H1 (cell line): ENCODE data around the gene TCF7L1. TPM values are rescaled to one million over a fixed set of nuclear protein-coding genes. Genes with fewer than 3 reads are reported as not detected.

ENCODE experiments used
- CTCF ChIA-PET: fragments of 300-600 bp; sonication (Branson Sonifier 250); formaldehyde crosslinking; loops from one replicate; lab custom pipeline; 2021; ENCODE audit not compliant: partially characterized antibody; lab: Charles Lee
- POLR2A ChIA-PET: fragments of 300-600 bp; sonication (Branson Sonifier 250); formaldehyde crosslinking; loops from one replicate; lab custom pipeline; 2021; ENCODE audit warnings: inconsistent platforms; ENCODE audit not compliant: partially characterized antibody; lab: Charles Lee
- DNase-seq, 2 experiments: peaks; one replicate each; pipeline versions ENCODE4 v3.0.0 to v3.0.0-alpha.2; 2010 to 2022; ENCODE audit warnings: low spot score in 2 of 2, low read depth in 1 of 2, mixed read lengths in 1 of 2
- FAIRE-seq: peaks from 2 replicates; lab custom pipeline; 2011; peaks lifted over from hg19 to GRCh38; lab: Jason Lieb, UNC
- H2AFZ ChIP-seq: 2 replicates; pipeline ENCODE4 v1.8.1; 2012; ENCODE audit warnings: low read length, inconsistent platforms
- H2AK5ac ChIP-seq: 2 replicates; pipeline ENCODE4 v1.6.1; 2013; ENCODE audit warnings: low read depth, low read length
- H2BK120ac ChIP-seq: replicated peaks from 2 replicates; pipeline ENCODE3; 2013; ENCODE audit warnings: low read depth, low read length, inconsistent platforms
- H2BK12ac ChIP-seq: 2 replicates; pipeline ENCODE4 v1.6.1; 2013; ENCODE audit warnings: low read depth, low read length
- H2BK15ac ChIP-seq: 2 replicates; pipeline ENCODE4 v1.6.1; 2013; ENCODE audit warnings: low read length
- H2BK20ac ChIP-seq: 2 replicates; pipeline ENCODE4 v1.6.1; 2013; ENCODE audit warnings: low read length
- H2BK5ac ChIP-seq: 2 replicates; pipeline ENCODE4 v1.6.1; 2013; ENCODE audit warnings: low read depth, low read length
- H3K14ac ChIP-seq: 2 replicates; pipeline ENCODE4 v1.6.1; 2013; ENCODE audit warnings: inconsistent platforms; ENCODE audit not compliant: insufficient read length
- H3K18ac ChIP-seq: 2 replicates; pipeline ENCODE4 v1.6.1; 2013; ENCODE audit warnings: low read length; ENCODE audit errors: extremely low read depth
- H3K23ac ChIP-seq: 2 replicates; pipeline ENCODE4 v1.6.1; 2013; ENCODE audit warnings: inconsistent platforms; ENCODE audit not compliant: insufficient read length
- H3K23me2 ChIP-seq: 2 replicates; pipeline ENCODE4 v1.6.1; 2013; ENCODE audit warnings: low read depth, low read length
- H3K27ac ChIP-seq: 2 replicates; pipeline ENCODE4 v1.6.1; 2011; ENCODE audit warnings: low read depth, low read length, inconsistent platforms
- H3K27me3 ChIP-seq, 4 experiments: replicated peaks in 1 of 4; 1 replicate in 1 of 4; 2 replicates in 3 of 4; pipeline versions ENCODE4 v1.6.1 to v1.8.1; 2011 to 2013; ENCODE audit warnings: low read length in 3 of 4, mild to moderate bottlenecking in 3 of 4, inconsistent platforms in 2 of 4, mixed read lengths in 2 of 4, moderate library complexity in 1 of 4; ENCODE audit not compliant: control insufficient read depth in 3 of 4, insufficient read depth in 3 of 4; ENCODE audit errors: extremely low read depth in 1 of 4
- H3K36me3 ChIP-seq, 4 experiments: 2 replicates each; pipeline versions ENCODE4 v1.6.1 to v1.8.1; 2011 to 2013; ENCODE audit warnings: mild to moderate bottlenecking in 4 of 4, low read length in 3 of 4, moderate library complexity in 2 of 4, control low read depth in 1 of 4, inconsistent platforms in 1 of 4; ENCODE audit not compliant: insufficient read depth in 4 of 4, control insufficient read depth in 2 of 4
- H3K4ac ChIP-seq: replicated peaks from 2 replicates; pipeline ENCODE3; 2013; ENCODE audit warnings: low read length, low read depth, mixed read lengths, inconsistent platforms; ENCODE audit not compliant: insufficient read length
- H3K4me1 ChIP-seq, 4 experiments: replicated peaks in 1 of 4; 1 replicate in 1 of 4; 2 replicates in 3 of 4; pipeline versions ENCODE4 v1.6.1 to v1.8.1; 2011 to 2013; ENCODE audit warnings: low read length in 3 of 4, inconsistent platforms in 2 of 4, mixed read lengths in 1 of 4; ENCODE audit not compliant: insufficient read depth in 4 of 4, control insufficient read depth in 3 of 4
- H3K4me2 ChIP-seq, 2 experiments: 2 replicates each; pipeline versions ENCODE4 v1.6.1 to v1.8.1; 2011 to 2013; ENCODE audit warnings: low read depth in 2 of 2, low read length in 2 of 2, control low read depth in 1 of 2, inconsistent platforms in 1 of 2, mild to moderate bottlenecking in 1 of 2; ENCODE audit not compliant: insufficient read depth in 1 of 2
- H3K4me3 ChIP-seq, 4 experiments: fragments of 200-600, 300-600 bp in 1 of 4; sonication (generic), shearing (Covaris generic), sonication (Bioruptor Twin) in 1 of 4; 2 replicates each; pipeline versions ENCODE4 v1.5.1 to v1.8.1; 2011 to 2016; ENCODE audit warnings: low read length in 4 of 4, low read depth in 3 of 4, control low read depth in 2 of 4, inconsistent platforms in 2 of 4, mild to moderate bottlenecking in 2 of 4, mixed read lengths in 1 of 4, moderate library complexity in 1 of 4; ENCODE audit not compliant: insufficient read depth in 2 of 4; ENCODE audit errors: extremely low read depth in 1 of 4
- H3K56ac ChIP-seq: replicated peaks from 2 replicates; pipeline ENCODE3; 2013; ENCODE audit warnings: low read depth, mild to moderate bottlenecking, mixed read lengths, low read length, inconsistent platforms; ENCODE audit not compliant: insufficient read length
- H3K79me1 ChIP-seq: 2 replicates; pipeline ENCODE4 v1.6.1; 2013; ENCODE audit warnings: low read depth, low read length, control low read depth
- H3K79me2 ChIP-seq, 2 experiments: 2 replicates each; pipeline versions ENCODE4 v1.6.1 to v1.8.1; 2012 to 2013; ENCODE audit warnings: low read length in 2 of 2, mild to moderate bottlenecking in 2 of 2, inconsistent platforms in 1 of 2; ENCODE audit not compliant: insufficient read depth in 2 of 2, control insufficient read depth in 1 of 2
- H3K9ac ChIP-seq, 4 experiments: replicated peaks in 1 of 4; 1 replicate in 1 of 4; 2 replicates in 3 of 4; pipeline versions ENCODE4 v1.6.1 to v1.8.1; 2011 to 2013; ENCODE audit warnings: low read depth in 3 of 4, low read length in 3 of 4, control low read depth in 2 of 4, mild to moderate bottlenecking in 2 of 4, moderate library complexity in 2 of 4, inconsistent platforms in 1 of 4; ENCODE audit errors: extremely low read depth in 1 of 4
- H3K9me3 ChIP-seq, 2 experiments: 2 replicates each; pipeline versions ENCODE4 v1.6.1 to v1.8.1; 2012 to 2013; ENCODE audit warnings: mild to moderate bottlenecking in 2 of 2, moderate library complexity in 2 of 2, control low read depth in 1 of 2, inconsistent platforms in 1 of 2, low read depth in 1 of 2, low read length in 1 of 2, mixed read lengths in 1 of 2; ENCODE audit not compliant: insufficient read depth in 2 of 2
- H4K20me1 ChIP-seq, 2 experiments: replicated peaks in 1 of 2; 2 replicates each; pipeline versions ENCODE3 to v1.8.1; 2011 to 2013; ENCODE audit warnings: inconsistent platforms in 2 of 2, low read length in 2 of 2, mild to moderate bottlenecking in 1 of 2; ENCODE audit not compliant: insufficient read depth in 2 of 2, control insufficient read depth in 1 of 2
- H4K5ac ChIP-seq: 2 replicates; pipeline ENCODE4 v1.6.1; 2013; ENCODE audit warnings: low read length, low read depth, mixed read lengths, inconsistent platforms; ENCODE audit not compliant: insufficient read length
- H4K8ac ChIP-seq: 2 replicates; pipeline ENCODE4 v1.8.0; 2013; ENCODE audit warnings: mild to moderate bottlenecking, moderate library complexity, low read length, inconsistent platforms; ENCODE audit not compliant: insufficient read depth; ENCODE audit errors: extremely low read depth
- H4K91ac ChIP-seq: replicated peaks from 2 replicates; pipeline ENCODE3; 2013; ENCODE audit warnings: low read length, mixed read lengths, inconsistent platforms; ENCODE audit not compliant: insufficient read length
- BACH1 ChIP-seq: IDR thresholded peaks from 2 replicates; pipeline ENCODE4 v1.6.1; 2012; ENCODE audit warnings: low read length, improper control_type of control experiment
- CEBPB ChIP-seq: IDR thresholded peaks from 2 replicates; pipeline ENCODE4 v1.6.1; 2012; ENCODE audit warnings: low read depth, low read length
- CREB1 ChIP-seq: IDR thresholded peaks from 2 replicates; pipeline ENCODE4 v1.6.1; 2012; ENCODE audit warnings: inconsistent platforms
- EGR1 ChIP-seq: IDR thresholded peaks from 2 replicates; pipeline ENCODE4 v1.6.1; 2011; ENCODE audit warnings: low read depth, low read length, borderline replicate concordance
- KDM4A ChIP-seq: IDR thresholded peaks from one replicate; pipeline ENCODE4 v1.7.1; 2012; ENCODE audit warnings: low read depth, mild to moderate bottlenecking, moderate library complexity, low read length, inconsistent platforms; ENCODE audit not compliant: severe bottlenecking
- MAFK ChIP-seq: IDR thresholded peaks from 2 replicates; pipeline ENCODE4 v1.6.1; 2012; ENCODE audit warnings: low read depth, mild to moderate bottlenecking, improper control_type of control experiment, low read length
- POU5F1 ChIP-seq: IDR thresholded peaks from 2 replicates; pipeline ENCODE4 v1.6.1; 2011; ENCODE audit warnings: low read depth, mild to moderate bottlenecking, low read length, moderate library complexity
- SP1 ChIP-seq: IDR thresholded peaks from 2 replicates; pipeline ENCODE4 v1.6.1; 2011; ENCODE audit warnings: low read depth, low read length
- SUZ12 ChIP-seq: fragments of 200-600 bp; sonication (generic); IDR thresholded peaks from 2 replicates; pipeline ENCODE4 v1.6.1; 2012; ENCODE audit warnings: mild to moderate bottlenecking, inconsistent platforms, low read length, moderate library complexity, mixed read lengths
- WGBS, 2 experiments: shearing (Covaris generic) in 1 of 2; methylation state at CpG; one replicate each; pipeline versions ENCODE4 v1.1.6 to v1.1.7; 2013 to 2015; ENCODE audit warnings: low lambda C conversion rate in 2 of 2, mixed read lengths in 2 of 2, inconsistent platforms in 1 of 2, low coverage in 1 of 2, missing lambda C conversion rate in 1 of 2; ENCODE audit not compliant: insufficient replicate concordance in 2 of 2, insufficient coverage in 1 of 2, insufficient read length in 1 of 2; ENCODE audit errors: extremely low coverage in 1 of 2, missing lambda C conversion rate in 1 of 2; 5-methylcytosine and 5-hydroxymethylcytosine counted together
- polyA plus RNA-seq, 7 experiments: library from polyadenylated mRNA; depleted of rRNA in 3 of 7; stranded (reverse) in 5 of 7; unstranded in 2 of 7; fragments of >200 nt in 5 of 7; fragments of 200-250 nt in 2 of 7; gene quantifications; 1 replicate in 5 of 7; 2 replicates in 1 of 7; 4 replicates in 1 of 7; pipeline versions ENCODE4 v1.2.1 to v1.2.3, GENCODE V29; 2011 to 2013; ENCODE audit warnings: missing spikeins in 2 of 7, mixed read lengths in 2 of 7
- total RNA-seq: library from RNA; stranded (reverse); fragmentation: NEBNext Ultra II Directional; extraction: Animal tissue kit (Norgen Biotek cat#: 25700); gene quantifications from 2 replicates; pipeline ENCODE4 v1.2.1, GENCODE V29; 2021
- TF ChIP-seq, protein P1 (sequence below), 3 experiments: IDR thresholded peaks; 1 replicate in 2 of 3; 2 replicates in 1 of 3; pipeline versions ENCODE4 v1.5.1 to v1.6.1; 2011; ENCODE audit warnings: low read length in 3 of 3, mild to moderate bottlenecking in 3 of 3, inconsistent platforms in 2 of 3, low read depth in 1 of 3, moderate library complexity in 1 of 3; ENCODE audit not compliant: insufficient read depth in 1 of 3; ENCODE audit errors: control extremely low read depth in 1 of 3
- TF ChIP-seq, protein P2 (sequence below): IDR thresholded peaks from 2 replicates; pipeline ENCODE4 v1.6.1; 2012; ENCODE audit warnings: inconsistent platforms

TCF7L1 gene
- total and polyA plus RNA-seq, 2 of the 8 experiments (the other 6 are each of a cell fraction or from before 2014, with no cell fraction given): 27.5 to 108 TPM

DNA sequence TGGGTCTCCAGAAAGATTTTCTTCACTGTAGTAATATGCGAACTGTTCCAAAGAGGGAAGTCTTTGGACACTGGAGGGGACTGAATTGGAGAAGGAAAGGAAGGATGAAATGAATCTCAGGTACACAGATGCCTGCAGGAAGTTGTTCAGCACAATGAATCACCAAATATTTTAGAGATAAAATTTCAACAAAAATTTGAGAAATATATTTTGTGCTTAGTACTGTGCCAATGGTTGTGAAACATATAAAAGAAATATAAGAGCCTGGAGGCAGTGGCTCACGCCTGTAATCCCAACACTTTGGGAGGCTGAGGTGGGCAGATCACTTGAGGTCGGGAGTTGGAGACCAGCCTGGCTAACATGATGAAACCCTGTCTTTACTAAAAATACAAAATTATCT is 224.5 kb downstream of the TCF7L1 start:
- Histone ChIP-seq H2BK12ac (no peak overlapping the region), H3K27me3 (no peaks in the 10 kb centered on the region), H3K36me3 (peaks cover 0 to 2% (median 0%) of the 10 kb centered on the region in 4 experiments; a peak in 1 of 8 replicates), H4K91ac (no peak overlapping the region), H3K14ac (no peak overlapping the region), H2BK20ac (no peak overlapping the region), H3K4ac (no peak overlapping the region), H3K9ac (no peak overlapping the region), H3K18ac (no peak overlapping the region), H3K79me1 (no peaks in the 10 kb centered on the region), H2AK5ac (no peak overlapping the region), H3K4me2 (no peak overlapping the region), H3K56ac (no peak overlapping the region), H3K23ac (no peak overlapping the region), H4K5ac (no peak overlapping the region), H3K79me2 (no peaks in the 10 kb centered on the region), H3K9me3 (no peaks in the 10 kb centered on the region), H2BK5ac (no peak overlapping the region), H3K23me2 (peaks cover 8% of the 10 kb centered on the region), H2AFZ (no peak overlapping the region), H2BK120ac (no peak overlapping the region), H2BK15ac (no peak overlapping the region), H3K27ac (no peak overlapping the region), H3K4me3 (no peak overlapping the region), H4K20me1 (no peaks in the 10 kb centered on the region), H3K4me1 (peaks cover 0 to 3% (median 1%) of the 10 kb centered on the region in 4 experiments; a peak in 2 of 7 replicates), H4K8ac (no peak overlapping the region)
- ChIA-PET CTCF (interaction anchor here (1.6 to 2.9 kb wide), 3 partner anchors 9 to 57 kb away, joined by 4 to 9 read pairs (median 8); no protein-coding TSS in a partner anchor), POLR2A (interaction anchor here (0.6 to 1.8 kb wide), 3 partner anchors 8 to 188 kb away, joined by 4 to 9 read pairs (median 4); no protein-coding TSS in a partner anchor)
- TF ChIP-seq, protein P1, sequence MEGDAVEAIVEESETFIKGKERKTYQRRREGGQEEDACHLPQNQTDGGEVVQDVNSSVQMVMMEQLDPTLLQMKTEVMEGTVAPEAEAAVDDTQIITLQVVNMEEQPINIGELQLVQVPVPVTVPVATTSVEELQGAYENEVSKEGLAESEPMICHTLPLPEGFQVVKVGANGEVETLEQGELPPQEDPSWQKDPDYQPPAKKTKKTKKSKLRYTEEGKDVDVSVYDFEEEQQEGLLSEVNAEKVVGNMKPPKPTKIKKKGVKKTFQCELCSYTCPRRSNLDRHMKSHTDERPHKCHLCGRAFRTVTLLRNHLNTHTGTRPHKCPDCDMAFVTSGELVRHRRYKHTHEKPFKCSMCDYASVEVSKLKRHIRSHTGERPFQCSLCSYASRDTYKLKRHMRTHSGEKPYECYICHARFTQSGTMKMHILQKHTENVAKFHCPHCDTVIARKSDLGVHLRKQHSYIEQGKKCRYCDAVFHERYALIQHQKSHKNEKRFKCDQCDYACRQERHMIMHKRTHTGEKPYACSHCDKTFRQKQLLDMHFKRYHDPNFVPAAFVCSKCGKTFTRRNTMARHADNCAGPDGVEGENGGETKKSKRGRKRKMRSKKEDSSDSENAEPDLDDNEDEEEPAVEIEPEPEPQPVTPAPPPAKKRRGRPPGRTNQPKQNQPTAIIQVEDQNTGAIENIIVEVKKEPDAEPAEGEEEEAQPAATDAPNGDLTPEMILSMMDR (IDR thresholded peaks at IDR 0.05; ENCODE audit: control extremely low read depth in 1 of 3, insufficient read depth in 1 of 3, low read depth in 1 of 3, low read length in 3 of 3): no peak
- TF ChIP-seq POU5F1 (no peak), KDM4A (no peak), CREB1 (no peak), BACH1 (no peak), SUZ12 (no peak), SP1 (no peak), MAFK (no peak), CEBPB (no peak), EGR1 (no peak)
- TF ChIP-seq, protein P2, sequence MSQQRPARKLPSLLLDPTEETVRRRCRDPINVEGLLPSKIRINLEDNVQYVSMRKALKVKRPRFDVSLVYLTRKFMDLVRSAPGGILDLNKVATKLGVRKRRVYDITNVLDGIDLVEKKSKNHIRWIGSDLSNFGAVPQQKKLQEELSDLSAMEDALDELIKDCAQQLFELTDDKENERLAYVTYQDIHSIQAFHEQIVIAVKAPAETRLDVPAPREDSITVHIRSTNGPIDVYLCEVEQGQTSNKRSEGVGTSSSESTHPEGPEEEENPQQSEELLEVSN: no peak
- DNase-seq (no peak), FAIRE-seq (no peak)
- 93% methylated on average over 3 of the region's 3 CpGs; no CpG with 5 or more reads in 1 of the 2 experiments for WGBS, 2 experiments
